Colonic mucosa (tissue), 4 donors: Measurements from ENCODE around the gene FGF14. TPM values are rescaled to one million over a fixed set of nuclear protein-coding genes. Genes with fewer than 3 reads are reported as not detected.

Experiments used
- DNase-seq: peaks from one replicate; pipeline ENCODE4 v3.0.0-alpha.2; 2020
- H3K27ac ChIP-seq: fragments of 200-600 bp; one replicate; pipeline ENCODE4 v1.8.0; 2021
- H3K27me3 ChIP-seq: fragments of 200-600 bp; one replicate; pipeline ENCODE4 v1.8.0; 2021
- H3K36me3 ChIP-seq: fragments of 200-600 bp; one replicate; pipeline ENCODE4 v1.8.0; 2021
- H3K4me1 ChIP-seq: fragments of 200-600 bp; one replicate; pipeline ENCODE4 v1.8.0; 2021; ENCODE audit warnings: mild to moderate bottlenecking
- H3K4me3 ChIP-seq: fragments of 200-600 bp; one replicate; pipeline ENCODE4 v1.8.0; 2021
- H3K9ac ChIP-seq, 2 donors: one replicate each; pipeline ENCODE4 v1.7.0; 2013; ENCODE audit warnings: control low read depth in 2 of 2, low read depth in 2 of 2, low read length in 2 of 2
- H3K9me3 ChIP-seq: fragments of 200-600 bp; one replicate; pipeline ENCODE4 v1.8.0; 2021
- CTCF ChIP-seq: fragments of 200-600 bp; IDR thresholded peaks from one replicate; pipeline ENCODE4 v1.8.0; 2022; ENCODE audit warnings: antibody characterized with exemption, mild to moderate bottlenecking
- intact Hi-C: fragments of 100-400 bp; cut with DNase I; formaldehyde crosslinking; loops from one replicate; pipeline ENCODE4 v1.14.1; 2022
- total RNA-seq, 2 donors: library from RNA; stranded (reverse); fragmentation: NEBNext Ultra II Directional in 1 of 2; extraction: Animal tissue kit (Norgen Biotek cat#: 25700) in 1 of 2; gene quantifications; one replicate each; pipeline ENCODE4 v1.2.1, GENCODE V29; 2021
- donor health status: healthy.
- donor health status: DM: no; HTN: no; CAD: no.
- donor health status: DM: no; HTN: no; CAD: no.

Gene FGF14
- total RNA-seq, 2 donors from 2014 or later: 0.62 to 0.85 TPM

GRCh38 chr13:102291587-102292218 is 110.1 kb downstream of the FGF14 start:
- Histone ChIP-seq H3K9me3 (no peaks in the 10 kb centered on the region), H3K9ac (no peak overlapping the region), H3K4me3 (no peak overlapping the region), H3K4me1 (no peaks in the 10 kb centered on the region), H3K36me3 (no peaks in the 10 kb centered on the region), H3K27me3 (no peaks in the 10 kb centered on the region), H3K27ac (no peak overlapping the region)
- TF ChIP-seq CTCF: no peak
- no peak for DNase-seq
- intact Hi-C loops: no loop called here

- Histone ChIP-seq H3K36me3 (no peaks in the 10 kb centered on the region), H3K4me3 (no peak overlapping the region), H3K9ac (no peak overlapping the region), H3K4me1 (no peaks in the 10 kb centered on the region), H3K9me3 (no peaks in the 10 kb centered on the region), H3K27ac (no peak overlapping the region), H3K27me3 (no peaks in the 10 kb centered on the region)
- intact Hi-C loops: no loop called here
- no peak for DNase-seq
- TF ChIP-seq CTCF: no peak
These were observed 112.2 kb downstream of the FGF14 start for GRCh38 chr13:102289606-102290005.

GRCh38 chr13:102286326-102286725 is 115.5 kb downstream of the FGF14 start:
- intact Hi-C loops: no loop called here
- no peak for DNase-seq
- Histone ChIP-seq H3K36me3 (no peaks in the 10 kb centered on the region), H3K4me3 (no peak overlapping the region), H3K27me3 (no peaks in the 10 kb centered on the region), H3K27ac (no peak overlapping the region), H3K4me1 (no peaks in the 10 kb centered on the region), H3K9me3 (no peaks in the 10 kb centered on the region), H3K9ac (no peak overlapping the region)
- no peak for TF ChIP-seq CTCF

GRCh38 chr13:102280366-102280765 is 121.5 kb downstream of the FGF14 start:
- Histone ChIP-seq H3K9ac (no peak overlapping the region), H3K9me3 (no peaks in the 10 kb centered on the region), H3K4me3 (no peak overlapping the region), H3K27ac (no peak overlapping the region), H3K36me3 (no peaks in the 10 kb centered on the region), H3K4me1 (no peaks in the 10 kb centered on the region), H3K27me3 (no peaks in the 10 kb centered on the region)
- DNase-seq: no peak
- intact Hi-C loops: no loop called here
- no peak for TF ChIP-seq CTCF

- no peak overlapping the region for H3K27ac ChIP-seq
- H3K9me3 ChIP-seq: no peaks in the 10 kb centered on the region
- no peaks in the 10 kb centered on the region for H3K36me3 ChIP-seq
- TF ChIP-seq CTCF: no peak
- H3K4me3 ChIP-seq: no peak overlapping the region
- H3K27me3 ChIP-seq: no peaks in the 10 kb centered on the region
- intact Hi-C loops: no loop called here
- no peak for DNase-seq
- no peaks in the 10 kb centered on the region for H3K4me1 ChIP-seq
- H3K9ac ChIP-seq: no peak overlapping the region
These were observed 124.6 kb downstream of the FGF14 start for GRCh38 chr13:102277286-102277685.
